Spinal cord (tissue), 10 donors: ENCODE results near the gene ADGRB2. TPM values are rescaled to one million over a fixed set of nuclear protein-coding genes. Genes with fewer than 3 reads are reported as not detected.
A peak's percentile ranks its signal among the peaks of the same experiment; 100 is the strongest.

Experiments
- DNase-seq, 6 donors: peaks; one replicate each; pipeline versions ENCODE4 v3.0.0 to v3.0.0-alpha.2; 2013 to 2015; ENCODE audit warnings: low spot score in 6 of 6, low read depth in 4 of 6
- H3K27ac ChIP-seq: one replicate; pipeline ENCODE4 v1.5.1; 2013; ENCODE audit warnings: low read depth, low read length, control low read depth
- H3K27me3 ChIP-seq: one replicate; pipeline ENCODE4 v1.6.1; 2013; ENCODE audit warnings: low read length; ENCODE audit not compliant: control insufficient read depth, insufficient read depth
- H3K36me3 ChIP-seq: one replicate; pipeline ENCODE4 v1.6.1; 2013; ENCODE audit warnings: low read length; ENCODE audit not compliant: control insufficient read depth, insufficient read depth
- H3K4me1 ChIP-seq: one replicate; pipeline ENCODE4 v1.6.1; 2013; ENCODE audit warnings: low read length; ENCODE audit not compliant: control insufficient read depth, insufficient read depth
- H3K4me3 ChIP-seq: one replicate; pipeline ENCODE4 v1.5.1; 2013; ENCODE audit warnings: low read depth, low read length, control low read depth
- H3K9me3 ChIP-seq: one replicate; pipeline ENCODE4 v1.6.1; 2013; ENCODE audit warnings: low read length; ENCODE audit not compliant: control insufficient read depth, insufficient read depth
- WGBS: methylation state at CpG from one replicate; pipeline ENCODE4 v1.1.5; 2013; ENCODE audit warnings: missing lambda C conversion rate; ENCODE audit not compliant: insufficient coverage; 5-methylcytosine and 5-hydroxymethylcytosine counted together
- polyA plus RNA-seq, 2 donors: library from polyadenylated mRNA; unstranded; fragments of 120-200 nt; gene quantifications; one replicate each; pipeline ENCODE4 v1.2.1, GENCODE V29; 2013; ENCODE audit not compliant: insufficient read length in 2 of 2
- total RNA-seq, 2 donors: library from RNA; depleted of rRNA in 1 of 2; stranded (reverse); fragments of 120-200 nt in 1 of 2; fragments of >200 nt in 1 of 2; gene quantifications; one replicate each; pipeline versions ENCODE4 v1.2.3 to v1.2.4, GENCODE V29; 2013 to 2014
- donor health status: healthy.

The ADGRB2 gene
- total and polyA plus RNA-seq, 4 donors, result 37.7 to 142 (median 89.5) TPM

DNA sequence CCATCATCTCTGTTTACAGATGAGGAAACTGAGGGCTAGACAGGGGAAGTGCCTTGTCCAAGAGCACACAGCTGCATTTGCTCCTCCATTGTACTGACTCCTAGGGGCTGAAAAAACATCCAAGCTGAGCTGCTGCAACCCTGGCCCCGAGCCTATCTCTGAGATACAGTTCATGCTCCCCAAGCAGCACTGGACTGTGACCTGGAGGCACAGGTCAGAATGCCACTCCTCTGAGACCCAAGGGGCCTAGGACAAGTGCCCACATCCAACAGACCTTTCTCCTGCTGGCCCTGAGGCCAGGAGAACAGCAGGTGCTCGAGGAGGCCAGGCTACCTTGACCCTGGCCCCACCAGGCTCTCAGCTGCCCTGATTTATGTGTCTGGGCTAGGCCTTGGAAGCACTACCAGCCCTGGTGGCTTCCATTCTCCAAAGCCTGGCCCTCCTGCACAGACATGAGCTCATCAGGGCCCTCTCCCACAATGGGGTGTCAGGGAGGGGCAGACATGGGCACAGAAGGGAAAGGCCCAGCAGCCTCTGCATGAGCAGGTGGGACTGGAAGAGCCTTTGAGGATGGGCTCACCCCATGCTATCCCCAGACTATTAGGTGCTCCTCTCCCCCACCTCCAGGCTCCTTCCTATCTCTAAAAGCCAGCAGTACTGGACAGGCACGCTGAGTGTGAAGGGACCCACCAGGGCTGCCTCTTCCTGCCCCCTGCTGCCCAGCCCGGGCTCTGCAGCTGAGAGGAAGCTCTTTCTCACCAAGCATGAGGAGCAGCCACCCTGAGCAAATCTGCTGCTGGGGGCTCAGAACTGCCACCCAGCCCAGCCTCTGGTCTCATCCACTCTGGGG lies 18.8 kb downstream of the ADGRB2 start:
- H3K9me3 ChIP-seq, result no peaks in the 10 kb centered on the region
- no peak overlapping the region for H3K4me3 ChIP-seq
- peaks cover 68% of the 10 kb centered on the region for H3K36me3 ChIP-seq
- peaks cover 53% of the 10 kb centered on the region for H3K4me1 ChIP-seq
- WGBS, result 35% methylated on average over 4 of the region's 4 CpGs
- peak overlapping the region; percentile 74 for H3K27ac ChIP-seq
- peak in 2 of 6 donors; percentile 75 to 76 for DNase-seq
- no peaks in the 10 kb centered on the region for H3K27me3 ChIP-seq

DNA sequence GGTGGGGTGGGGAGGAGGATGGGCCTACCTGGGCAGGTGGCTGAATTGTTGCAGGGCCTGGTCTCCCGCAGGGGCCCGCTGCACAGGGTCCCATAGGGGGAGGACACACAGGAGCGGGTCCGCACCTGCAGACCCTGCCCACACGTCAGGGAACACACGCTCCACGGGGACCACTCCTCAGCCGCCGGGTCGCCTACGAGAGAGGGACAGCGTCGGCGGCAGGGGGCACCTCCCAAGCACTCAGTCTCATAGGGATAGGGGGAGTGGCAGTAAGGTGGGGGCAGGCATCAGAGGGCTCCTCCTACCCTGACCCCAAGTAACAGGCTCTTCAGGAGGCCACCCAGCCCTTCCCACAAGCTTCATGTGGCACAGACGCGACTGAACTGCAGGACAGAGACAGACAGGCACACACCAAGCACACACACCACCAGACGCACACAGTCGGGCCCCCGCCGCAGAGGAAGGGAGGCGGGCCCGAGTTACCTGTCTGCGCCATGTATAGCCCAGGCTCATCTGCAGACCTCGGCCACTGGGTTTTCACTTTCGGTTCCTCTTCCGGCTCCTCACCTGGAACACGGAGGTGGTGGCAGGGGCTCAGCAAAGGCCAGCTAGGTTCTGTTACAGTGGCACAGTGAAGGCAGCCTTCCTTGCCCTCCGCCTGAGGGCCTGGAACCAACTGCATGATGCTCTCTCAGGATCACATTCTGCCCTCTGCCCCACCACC lies 19.8 kb downstream of the ADGRB2 start:
- H3K4me1 ChIP-seq, result peaks cover 50% of the 10 kb centered on the region
- WGBS, result 89% methylated on average over 17 of the region's 28 CpGs
- no peak overlapping the region for H3K27ac ChIP-seq
- peaks cover 75% of the 10 kb centered on the region for H3K36me3 ChIP-seq
- DNase-seq, result no peak
- no peaks in the 10 kb centered on the region for H3K27me3 ChIP-seq
- H3K4me3 ChIP-seq, result no peak overlapping the region
- H3K9me3 ChIP-seq, result no peaks in the 10 kb centered on the region

DNA sequence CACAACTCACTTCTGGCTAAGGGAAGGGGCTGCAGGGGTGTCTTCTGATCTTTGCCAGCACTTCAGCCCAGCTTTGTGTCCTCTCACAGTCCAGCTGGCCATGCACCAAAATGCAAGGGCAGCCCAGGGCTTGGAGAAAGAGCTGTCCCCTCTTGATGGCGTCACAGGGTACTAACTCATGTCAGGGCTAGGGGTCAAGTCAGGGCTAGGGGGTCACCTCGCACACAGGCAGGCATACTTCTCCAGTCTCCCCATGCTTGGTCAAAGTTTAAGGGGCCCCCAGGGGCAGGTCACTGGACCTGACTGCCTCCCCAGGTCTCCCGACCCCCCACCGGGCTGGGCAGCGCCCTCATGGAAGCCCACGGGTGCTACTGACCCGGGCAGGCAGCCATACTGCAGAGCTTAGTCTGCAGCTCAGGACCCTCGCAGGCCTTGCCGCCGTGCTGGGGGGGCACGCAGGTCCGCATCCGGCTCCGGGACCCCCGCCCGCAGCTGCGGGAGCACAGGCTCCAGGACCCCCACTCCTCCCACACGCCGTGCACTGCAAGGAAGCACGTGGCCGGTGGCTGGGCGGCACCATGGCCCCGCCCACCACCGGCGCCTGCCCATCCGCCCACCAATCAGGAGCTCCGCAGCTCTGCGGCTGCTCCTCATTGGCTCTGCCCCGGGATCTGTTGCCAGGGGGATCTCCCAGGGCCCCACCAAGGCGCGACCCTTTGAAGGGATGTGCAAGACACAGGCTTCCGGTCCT lies 21.5 kb downstream of the ADGRB2 start:
- peaks cover 79% of the 10 kb centered on the region for H3K36me3 ChIP-seq
- H3K9me3 ChIP-seq, result no peaks in the 10 kb centered on the region
- peaks cover 46% of the 10 kb centered on the region for H3K4me1 ChIP-seq
- H3K27ac ChIP-seq, result no peak overlapping the region
- no peaks in the 10 kb centered on the region for H3K27me3 ChIP-seq
- WGBS, result 80% methylated on average over 30 of the region's 32 CpGs
- H3K4me3 ChIP-seq, result no peak overlapping the region
- no peak for DNase-seq

DNA sequence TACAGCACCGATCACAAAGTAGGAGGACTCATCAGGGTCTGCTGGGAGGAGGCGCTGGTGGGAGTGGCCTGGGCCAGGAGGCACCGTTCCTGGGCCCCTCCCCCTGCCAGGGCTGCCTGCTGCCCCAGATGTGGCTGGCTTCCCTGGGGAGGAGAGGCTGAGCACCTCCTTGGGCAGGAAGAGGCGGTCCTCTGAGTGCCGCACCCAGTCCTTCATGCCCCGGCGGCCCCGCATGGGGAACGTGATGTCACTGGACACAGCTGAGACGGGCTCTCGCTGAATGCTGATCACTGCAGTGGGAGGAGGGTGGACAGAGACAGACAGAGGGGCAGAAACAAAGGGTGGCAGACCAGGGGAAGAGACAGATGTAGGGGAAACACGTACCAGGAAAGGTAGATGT lies 24.8 kb downstream of the ADGRB2 start:
- Histone ChIP-seq H3K9me3 (no peaks in the 10 kb centered on the region), H3K4me1 (peaks cover 18% of the 10 kb centered on the region), H3K4me3 (no peak overlapping the region), H3K36me3 (peaks cover 95% of the 10 kb centered on the region), H3K27me3 (no peaks in the 10 kb centered on the region), H3K27ac (no peak overlapping the region)
- 37% methylated on average over 11 of the region's 12 CpGs for WGBS
- DNase-seq, result no peak

DNA sequence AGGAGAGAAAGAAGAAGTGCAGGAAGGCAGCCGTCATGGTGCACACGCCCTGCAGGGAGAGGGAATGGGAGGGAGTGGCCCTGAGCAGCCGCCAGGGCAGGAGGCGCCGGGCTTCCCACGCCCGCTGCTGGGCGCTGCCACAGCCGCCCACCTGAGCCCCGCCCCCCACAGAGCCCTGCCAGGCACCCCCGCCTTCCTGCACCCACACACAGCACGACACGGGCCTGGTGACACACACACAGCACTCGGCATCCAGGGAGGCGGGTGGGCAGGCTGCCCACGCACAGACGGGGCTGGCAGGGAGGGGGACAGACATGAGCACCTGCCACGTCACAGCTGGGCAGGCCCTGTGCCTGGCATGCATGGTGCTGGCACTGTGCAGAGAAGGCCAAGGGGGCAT lies 27.5 kb downstream of the ADGRB2 start:
- H3K36me3 ChIP-seq, result peaks cover 96% of the 10 kb centered on the region
- DNase-seq, result peak in 1 of 6 donors; percentile 63
- H3K4me1 ChIP-seq, result peaks cover 22% of the 10 kb centered on the region
- no peaks in the 10 kb centered on the region for H3K27me3 ChIP-seq
- no peaks in the 10 kb centered on the region for H3K9me3 ChIP-seq
- H3K27ac ChIP-seq, result no peak overlapping the region
- H3K4me3 ChIP-seq, result no peak overlapping the region
- 63% methylated on average over 12 of the region's 18 CpGs for WGBS

DNA sequence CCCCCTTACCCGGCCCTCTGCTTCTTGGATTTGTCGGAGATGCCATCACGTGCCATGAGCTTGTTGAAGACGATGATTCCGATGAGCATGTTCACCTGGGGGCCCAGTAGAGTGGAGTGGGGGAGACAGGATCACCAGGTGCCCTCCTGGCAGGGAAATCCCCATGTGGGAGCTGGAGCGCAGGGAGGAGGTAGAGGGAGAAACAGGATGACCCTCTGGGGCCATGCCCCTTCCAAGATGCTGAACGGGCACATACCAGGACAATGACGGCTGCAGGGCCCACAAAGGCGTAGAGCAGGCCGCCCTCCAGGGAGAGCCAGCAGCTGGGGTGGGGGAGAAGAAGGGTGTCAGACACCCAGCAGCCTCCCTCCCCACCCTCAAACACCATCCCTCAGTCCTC lies 28.6 kb downstream of the ADGRB2 start:
- H3K36me3 ChIP-seq, result peaks cover 96% of the 10 kb centered on the region
- DNase-seq, result no peak
- H3K27me3 ChIP-seq, result no peaks in the 10 kb centered on the region
- 95% methylated on average over 7 of the region's 10 CpGs for WGBS
- no peak overlapping the region for H3K4me3 ChIP-seq
- no peaks in the 10 kb centered on the region for H3K9me3 ChIP-seq
- no peak overlapping the region for H3K27ac ChIP-seq
- H3K4me1 ChIP-seq, result peaks cover 20% of the 10 kb centered on the region

DNA sequence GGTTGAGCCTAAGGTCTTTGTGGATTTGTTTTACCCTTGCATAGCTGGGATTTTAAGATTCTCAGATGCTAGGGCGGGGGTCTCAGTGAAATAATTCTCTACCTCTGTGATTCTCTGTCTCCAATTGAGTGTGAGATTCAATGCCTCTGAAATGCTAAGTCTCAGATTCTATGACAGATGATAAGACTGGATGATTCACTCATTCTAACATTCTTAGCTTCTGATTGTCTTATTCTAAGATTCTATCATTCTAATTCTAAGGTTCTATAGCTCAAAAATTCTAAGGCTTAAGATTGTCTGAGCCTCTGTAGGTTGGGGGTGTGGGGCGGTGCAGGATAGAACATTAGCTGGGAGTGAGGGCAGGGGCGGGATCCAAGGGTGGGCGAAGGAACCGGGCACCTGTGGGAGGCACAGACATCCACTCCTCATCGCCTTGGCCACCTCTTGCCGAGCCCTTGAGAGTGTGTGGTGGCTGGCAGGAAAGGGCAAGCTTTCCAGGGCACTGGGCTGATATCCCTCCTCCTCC lies 29.5 kb downstream of the ADGRB2 start:
- Histone ChIP-seq H3K27me3 (no peaks in the 10 kb centered on the region), H3K27ac (no peak overlapping the region), H3K4me1 (peaks cover 20% of the 10 kb centered on the region), H3K4me3 (no peak overlapping the region), H3K9me3 (no peaks in the 10 kb centered on the region), H3K36me3 (peaks cover 96% of the 10 kb centered on the region)
- no peak for DNase-seq
- WGBS, result no CpG with 5 or more reads among the region's 7 CpGs

DNA sequence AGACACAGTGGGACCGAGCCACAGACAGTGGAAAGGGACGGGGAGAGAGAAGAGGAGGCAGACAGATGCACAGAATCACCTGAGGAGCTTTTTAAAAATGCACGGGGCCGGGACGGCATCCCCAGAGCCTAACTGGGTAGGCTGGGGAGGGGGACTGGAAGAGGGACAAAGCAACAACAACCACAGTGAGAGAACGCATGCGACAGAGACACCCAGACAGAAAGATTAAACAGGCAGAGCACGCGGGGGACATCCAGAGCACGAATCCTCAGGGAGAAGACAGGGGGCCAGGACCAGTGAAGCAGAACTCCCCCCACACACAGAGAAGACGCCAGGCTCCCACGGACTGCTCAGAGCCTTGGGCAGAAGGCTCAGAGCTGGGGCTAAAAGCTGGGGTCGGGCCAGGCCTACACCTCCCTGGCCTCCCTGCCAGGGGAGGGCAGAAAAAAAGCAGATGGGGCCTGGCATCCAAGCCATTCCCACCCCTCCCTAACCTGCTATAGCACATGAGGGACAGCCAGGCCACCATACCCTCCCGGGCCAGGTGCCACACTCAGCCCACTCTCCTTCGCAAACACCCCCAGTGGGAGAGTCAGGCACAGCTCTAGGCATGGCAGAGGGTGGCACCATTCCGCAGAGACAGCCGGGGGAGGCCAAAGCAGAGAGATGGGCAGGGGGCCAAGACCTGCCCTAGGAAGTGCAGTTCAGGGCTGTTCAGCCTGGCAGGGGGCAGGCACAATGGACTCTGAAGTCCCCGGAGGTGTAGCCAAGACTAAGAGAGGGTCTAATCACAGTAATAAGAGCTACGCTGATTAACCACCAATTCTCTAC lies 30.5 kb downstream of the ADGRB2 start:
- H3K4me3 ChIP-seq, result no peak overlapping the region
- H3K4me1 ChIP-seq, result peaks cover 20% of the 10 kb centered on the region
- H3K27ac ChIP-seq, result no peak overlapping the region
- no peaks in the 10 kb centered on the region for H3K9me3 ChIP-seq
- WGBS, result 47% methylated on average over 15 of the region's 19 CpGs
- peaks cover 96% of the 10 kb centered on the region for H3K36me3 ChIP-seq
- no peaks in the 10 kb centered on the region for H3K27me3 ChIP-seq
- peak in 2 of 6 donors; percentile 49 to 75 for DNase-seq
